NOMO-1 treated with dmso at 0.1 percent for 144 hours (cell line): ENCODE measurements around the gene SPEM2.
"Not testable (repeated sequence)": the region's sequence is repeated elsewhere in the genome, so short reads cannot be mapped to it uniquely, and the experiment has no call there.

Source experiments
- DNase-seq: peaks from one replicate; lab custom pipeline; 2025; ENCODE audit not compliant: unreplicated experiment; lab: John Stamatoyannopoulos, UW

Gene SPEM2

DNA sequence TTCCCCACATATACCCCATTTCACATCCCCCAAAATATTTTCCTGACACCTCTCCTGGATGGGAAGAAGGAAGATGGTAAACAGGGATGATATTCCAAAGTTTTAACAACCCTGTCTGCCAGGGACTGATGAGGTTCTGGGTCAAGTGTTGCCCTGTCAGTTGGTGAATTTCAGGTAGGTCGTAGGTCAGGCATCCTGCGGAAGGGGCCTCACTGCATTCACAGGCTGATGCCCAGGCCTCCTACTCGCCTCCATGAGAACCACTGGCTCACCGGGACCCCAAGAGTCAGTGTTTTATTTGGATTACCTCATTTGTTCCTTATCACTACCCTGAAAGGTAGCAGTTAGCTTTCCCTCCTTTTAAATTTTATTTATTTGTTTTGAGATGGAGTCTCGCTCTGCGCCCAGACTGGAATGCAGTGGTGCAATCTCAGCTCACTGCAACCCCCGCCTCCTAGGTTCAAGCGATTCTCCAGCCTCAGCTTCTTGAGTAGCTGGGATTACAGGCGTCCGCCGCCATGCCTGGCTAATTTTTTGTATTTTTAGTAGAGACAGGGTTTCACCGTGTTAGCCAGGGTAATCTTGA, 43.5 kb downstream of the SPEM2 start:
- DNase-seq: no peak

DNA sequence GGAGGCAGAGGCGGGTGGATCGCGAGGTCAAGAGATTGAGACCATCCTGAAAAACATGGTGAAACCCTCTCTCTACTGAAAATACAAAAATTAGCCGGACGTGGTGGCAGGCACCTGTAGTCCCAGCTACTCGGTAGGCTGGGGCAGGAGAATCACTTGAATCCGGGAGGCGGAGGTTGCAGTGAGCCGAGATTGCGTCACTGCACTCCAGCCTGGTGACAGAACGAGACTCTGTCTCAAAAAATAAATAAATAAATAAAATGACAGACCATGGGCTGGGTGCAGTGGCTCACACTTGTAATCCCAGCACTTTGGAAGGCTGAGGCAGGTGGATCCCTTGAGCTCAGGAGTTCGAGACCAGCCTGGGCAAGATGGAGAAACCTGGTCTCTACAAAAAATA, 44.4 kb downstream of the SPEM2 start:
- not testable (repeated sequence) for DNase-seq

DNA sequence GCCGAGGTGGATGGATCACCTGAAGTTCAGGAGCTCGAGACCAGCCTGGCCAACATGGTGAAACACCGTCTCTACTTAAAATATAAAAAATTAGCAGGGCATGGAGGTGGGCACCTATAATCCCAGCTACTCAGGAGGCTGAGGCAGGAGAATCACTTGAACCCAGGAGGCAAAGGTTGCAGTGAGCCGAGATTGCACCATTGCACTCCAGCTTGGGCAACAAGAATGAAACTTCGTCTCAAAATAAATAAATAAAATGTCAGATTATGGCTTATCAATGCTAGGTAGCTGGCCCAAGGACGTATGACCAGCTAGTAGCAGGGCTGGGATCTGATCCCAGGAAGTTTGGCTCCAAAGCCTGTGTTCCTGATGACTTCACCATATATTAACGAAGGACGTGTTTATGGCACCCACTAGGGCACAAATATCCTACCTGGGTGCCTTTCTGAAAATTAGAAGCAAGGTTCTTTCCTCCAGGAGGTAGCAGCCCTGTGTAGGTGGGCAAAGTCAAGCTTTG, 45.1 kb downstream of the SPEM2 start:
- DNase-seq: not testable (repeated sequence)

DNA sequence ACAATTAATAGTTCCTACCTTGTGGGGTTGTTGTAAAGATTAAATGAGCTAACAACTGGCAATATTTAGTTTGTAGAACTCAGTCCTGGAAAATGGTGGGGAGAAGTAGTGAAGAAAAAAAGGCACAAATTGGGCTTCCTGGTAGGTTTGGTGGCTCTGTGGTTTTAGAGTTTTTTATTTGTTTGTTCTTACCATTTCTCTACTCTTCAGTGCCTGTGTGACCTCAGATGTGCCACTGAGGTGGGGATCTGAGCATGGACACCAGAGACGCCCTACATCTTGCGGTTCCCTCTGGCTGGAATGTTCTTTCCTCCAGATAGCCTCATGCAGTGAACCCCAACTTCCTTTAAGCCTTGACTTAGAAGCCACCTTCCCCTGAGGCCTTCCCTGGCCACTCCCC, 46.3 kb downstream of the SPEM2 start:
- DNase-seq: no peak

DNA sequence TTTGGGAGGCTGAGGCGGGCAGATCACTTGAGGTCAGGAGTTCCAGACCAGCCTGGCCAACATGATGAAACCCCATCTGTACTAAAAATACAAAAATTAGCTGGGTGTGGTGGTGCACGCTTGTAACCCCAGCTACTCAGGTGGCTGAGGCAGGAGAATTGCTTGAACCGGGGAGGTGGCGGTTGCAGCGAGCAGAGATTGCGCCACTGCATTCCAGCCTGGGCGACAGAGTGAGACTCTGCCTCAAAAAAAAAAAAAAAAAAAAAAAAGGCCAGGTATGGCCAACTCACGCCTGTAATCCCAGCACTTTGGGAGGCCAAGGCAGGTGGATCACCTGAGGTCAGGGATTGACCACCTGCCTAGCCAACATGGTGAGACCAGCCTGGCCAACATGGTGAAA, 49.4 kb downstream of the SPEM2 start:
- not testable (repeated sequence) for DNase-seq

DNA sequence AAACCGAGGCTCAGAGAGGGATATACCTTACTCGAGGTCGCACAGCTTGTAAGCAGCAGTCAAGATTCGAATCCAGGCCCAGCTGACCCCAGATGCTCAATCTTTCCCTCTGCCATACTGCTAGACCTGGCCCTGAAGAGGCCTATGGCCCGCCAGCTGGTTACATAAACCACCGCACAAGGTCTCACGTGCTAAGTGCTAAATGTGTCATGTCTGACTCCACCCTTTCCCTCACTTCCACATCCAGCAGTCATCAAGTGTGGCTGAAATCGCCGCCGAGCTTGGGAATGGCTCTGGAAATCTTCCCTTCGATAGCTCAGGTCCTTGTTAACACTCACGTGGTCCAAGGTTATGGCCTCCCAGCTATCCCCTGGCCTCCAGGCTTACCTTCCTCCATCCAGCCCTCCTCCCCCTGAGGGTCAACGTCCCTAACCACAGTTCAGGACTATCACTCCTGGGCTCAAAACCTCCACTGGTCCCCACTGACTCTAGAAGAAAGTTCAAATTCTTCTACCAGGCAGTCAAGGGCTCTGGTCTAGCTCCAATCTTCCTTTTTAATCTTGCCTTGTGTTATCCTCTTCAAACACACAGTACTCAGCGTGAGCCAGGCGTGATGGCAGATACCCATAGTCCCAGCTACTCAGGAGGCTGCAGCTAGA, 50.5 kb downstream of the SPEM2 start:
- no peak for DNase-seq

DNA sequence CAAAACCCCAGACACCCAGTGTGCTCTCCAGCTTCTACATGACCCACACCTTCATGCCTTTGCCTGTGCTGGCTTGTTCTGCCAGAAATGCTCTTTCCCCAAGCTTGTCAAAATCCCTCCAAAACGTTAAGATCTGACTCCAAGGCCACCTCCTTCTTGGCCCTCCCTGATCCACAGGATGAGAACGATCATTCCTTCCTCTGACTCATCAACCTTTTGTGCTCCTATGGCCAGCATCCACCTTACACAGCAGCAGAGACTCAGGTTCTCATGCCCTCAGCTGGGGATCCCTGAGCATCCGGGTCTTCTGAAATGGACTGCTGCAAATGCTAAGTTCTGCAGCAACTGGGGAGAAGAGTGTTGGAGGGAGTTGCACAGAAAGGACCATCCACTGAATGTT, 51.1 kb downstream of the SPEM2 start:
- DNase-seq: no peak

DNA sequence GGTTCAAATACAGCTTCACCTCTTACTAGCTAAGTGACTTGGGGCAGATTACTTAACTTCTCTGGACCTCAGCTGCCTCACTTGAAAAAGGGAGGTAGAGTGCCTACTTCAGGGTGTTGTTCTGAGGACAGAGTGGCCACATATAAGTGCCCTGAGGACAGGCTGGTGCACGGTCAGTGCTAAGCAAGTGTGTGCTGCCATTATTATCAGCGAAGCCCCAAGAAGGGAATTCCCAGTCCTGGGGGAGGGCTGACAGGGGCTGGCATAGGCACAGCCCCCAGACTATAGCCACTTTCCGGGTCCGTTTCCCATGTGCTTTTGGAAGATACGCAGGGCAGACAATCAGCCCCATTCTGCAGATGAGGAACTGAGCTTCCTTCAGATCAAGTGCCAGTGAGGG, 51.5 kb downstream of the SPEM2 start:
- DNase-seq: no peak
